Measurements from ENCODE around the gene ARHGEF1. TPM values are rescaled to one million over a fixed set of nuclear protein-coding genes. Genes with fewer than 3 reads are reported as not detected.

Gene ARHGEF1
- total and polyA plus RNA-seq, 12 donors = 20.2 to 143 (median 30.2) TPM

GRCh38 chr19:41893899-41894298 is 10.9 kb downstream of the ARHGEF1 start:
- Histone ChIP-seq H3K36me3 (peaks cover 0 to 84% (median 43%) of the 10 kb centered on the region in 9 donors), H3K27ac (no peak overlapping the region), H3K9me3 (no peaks in the 10 kb centered on the region), H3K27me3 (no peaks in the 10 kb centered on the region), H3K4me1 (peaks cover 0 to 11% (median 0%) of the 10 kb centered on the region in 9 donors), H3K4me3 (no peak overlapping the region)
- TF ChIP-seq, protein P1, sequence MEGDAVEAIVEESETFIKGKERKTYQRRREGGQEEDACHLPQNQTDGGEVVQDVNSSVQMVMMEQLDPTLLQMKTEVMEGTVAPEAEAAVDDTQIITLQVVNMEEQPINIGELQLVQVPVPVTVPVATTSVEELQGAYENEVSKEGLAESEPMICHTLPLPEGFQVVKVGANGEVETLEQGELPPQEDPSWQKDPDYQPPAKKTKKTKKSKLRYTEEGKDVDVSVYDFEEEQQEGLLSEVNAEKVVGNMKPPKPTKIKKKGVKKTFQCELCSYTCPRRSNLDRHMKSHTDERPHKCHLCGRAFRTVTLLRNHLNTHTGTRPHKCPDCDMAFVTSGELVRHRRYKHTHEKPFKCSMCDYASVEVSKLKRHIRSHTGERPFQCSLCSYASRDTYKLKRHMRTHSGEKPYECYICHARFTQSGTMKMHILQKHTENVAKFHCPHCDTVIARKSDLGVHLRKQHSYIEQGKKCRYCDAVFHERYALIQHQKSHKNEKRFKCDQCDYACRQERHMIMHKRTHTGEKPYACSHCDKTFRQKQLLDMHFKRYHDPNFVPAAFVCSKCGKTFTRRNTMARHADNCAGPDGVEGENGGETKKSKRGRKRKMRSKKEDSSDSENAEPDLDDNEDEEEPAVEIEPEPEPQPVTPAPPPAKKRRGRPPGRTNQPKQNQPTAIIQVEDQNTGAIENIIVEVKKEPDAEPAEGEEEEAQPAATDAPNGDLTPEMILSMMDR (IDR thresholded peaks at IDR 0.05) = no peak
- DNase-seq = no peak
- intact Hi-C loops (cut with DNase I) = no loop called here
- no peak for ATAC-seq
- 73 to 84% methylated on average over 6 of the region's 6 CpGs for WGBS, 2 donors

- 82 to 83% methylated on average over 14 of the region's 14 CpGs for WGBS, 2 donors
- TF ChIP-seq, protein P1 (IDR thresholded peaks at IDR 0.05) = no peak
Measured at GRCh38 chr19:41894350-41894749, 11.4 kb downstream of the ARHGEF1 start.

GRCh38 chr19:41895745-41896580 is 13.0 kb downstream of the ARHGEF1 start:
- intact Hi-C loops (cut with DNase I) = no loop called here
- 89% methylated on average over 19 of the region's 19 CpGs for WGBS, 2 donors
- Histone ChIP-seq H3K4me1 (peaks cover 0 to 8% (median 0%) of the 10 kb centered on the region in 9 donors), H3K27ac (no peak overlapping the region), H3K9me3 (no peaks in the 10 kb centered on the region), H3K36me3 (peaks cover 0 to 84% (median 56%) of the 10 kb centered on the region in 9 donors), H3K27me3 (no peaks in the 10 kb centered on the region), H3K4me3 (no peak overlapping the region)
- TF ChIP-seq, protein P1 (IDR thresholded peaks at IDR 0.05) = no peak
- DNase-seq (no peak), ATAC-seq (no peak)

More at GRCh38 chr19:41894350-41894749, 11.4 kb downstream of the ARHGEF1 start:
- H3K4me1 ChIP-seq = peaks cover 0 to 8% (median 0%) of the 10 kb centered on the region in 9 donors
- DNase-seq (no peak), ATAC-seq (no peak)
- H3K27me3 ChIP-seq = no peaks in the 10 kb centered on the region
- intact Hi-C loops (cut with DNase I) = no loop called here
- H3K27ac ChIP-seq = no peak overlapping the region
- H3K36me3 ChIP-seq = peaks cover 0 to 84% (median 48%) of the 10 kb centered on the region in 9 donors
- no peak overlapping the region for H3K4me3 ChIP-seq
- H3K9me3 ChIP-seq = no peaks in the 10 kb centered on the region

- intact Hi-C loops (cut with DNase I) = no loop called here
- H3K27ac ChIP-seq = no peak overlapping the region
- no peaks in the 10 kb centered on the region for H3K27me3 ChIP-seq
- H3K4me3 ChIP-seq = no peak overlapping the region
- WGBS, 2 donors = 80 to 90% methylated on average over 1 of the region's 1 CpG
- H3K9me3 ChIP-seq = no peaks in the 10 kb centered on the region
- DNase-seq = no peak
- no peak for ATAC-seq
- peaks cover 0 to 84% (median 59%) of the 10 kb centered on the region in 9 donors for H3K36me3 ChIP-seq
- TF ChIP-seq, protein P1 (IDR thresholded peaks at IDR 0.05) = no peak
- H3K4me1 ChIP-seq = peaks cover 0 to 8% (median 0%) of the 10 kb centered on the region in 9 donors
Measured at GRCh38 chr19:41896581-41896942, 13.6 kb downstream of the ARHGEF1 start.
